Thymus (tissue), 11 donors: ENCODE data around the gene KREMEN2. TPM values are rescaled to one million over a fixed set of nuclear protein-coding genes. Genes with fewer than 3 reads are reported as not detected.
"Not testable (repeated sequence)": the region's sequence is repeated elsewhere in the genome, so short reads cannot be mapped to it uniquely, and the experiment has no call there.

Experiments
- DNase-seq, 9 donors: peaks; one replicate each; pipeline ENCODE4 v3.0.0-alpha.2; 2013; ENCODE audit warnings: low spot score in 9 of 9, low read depth in 6 of 9, missing footprints in 1 of 9
- H3K27ac ChIP-seq, 2 donors: one replicate each; pipeline ENCODE4 v1.5.1; 2013; ENCODE audit warnings: control low read depth in 1 of 2, low read depth in 1 of 2, low read length in 1 of 2, mild to moderate bottlenecking in 1 of 2, moderate library complexity in 1 of 2
- H3K27me3 ChIP-seq, 2 donors: one replicate each; pipeline ENCODE4 v1.5.1; 2013; ENCODE audit warnings: low read length in 1 of 2; ENCODE audit not compliant: control insufficient read depth in 2 of 2, insufficient read depth in 1 of 2
- H3K36me3 ChIP-seq, 2 donors: one replicate each; pipeline ENCODE4 v1.5.1; 2013; ENCODE audit warnings: low read length in 1 of 2, mild to moderate bottlenecking in 1 of 2, moderate library complexity in 1 of 2; ENCODE audit not compliant: control insufficient read depth in 2 of 2, insufficient read depth in 2 of 2
- H3K4me1 ChIP-seq, 2 donors: one replicate each; pipeline ENCODE4 v1.5.1; 2013; ENCODE audit warnings: low read length in 2 of 2; ENCODE audit not compliant: control insufficient read depth in 2 of 2, insufficient read depth in 2 of 2
- H3K4me3 ChIP-seq, 2 donors: one replicate each; pipeline ENCODE4 v1.5.1; 2013; ENCODE audit warnings: low read length in 2 of 2, control low read depth in 1 of 2, mild to moderate bottlenecking in 1 of 2
- H3K9me3 ChIP-seq, 2 donors: one replicate each; pipeline ENCODE4 v1.5.1; 2013; ENCODE audit warnings: low read length in 1 of 2, mild to moderate bottlenecking in 1 of 2; ENCODE audit not compliant: control insufficient read depth in 2 of 2, insufficient read depth in 1 of 2
- WGBS: extraction: QIAGEN DNeasy Blood & Tissue Kit; methylation state at CpG from one replicate; pipeline ENCODE4 v1.1.7; 2013; 5-methylcytosine and 5-hydroxymethylcytosine counted together
- polyA plus RNA-seq: library from polyadenylated mRNA; stranded (reverse); fragments of 200-250 nt; gene quantifications from one replicate; pipeline ENCODE4 v1.2.3, GENCODE V29; 2013
- total RNA-seq: library from RNA; stranded (reverse); fragments of 120-200 nt; gene quantifications from one replicate; pipeline ENCODE4 v1.2.4, GENCODE V29; 2013
- donor health status: healthy.

Gene KREMEN2
- total and polyA plus RNA-seq, 2 donors: 3.1 to 18.2 TPM

DNA sequence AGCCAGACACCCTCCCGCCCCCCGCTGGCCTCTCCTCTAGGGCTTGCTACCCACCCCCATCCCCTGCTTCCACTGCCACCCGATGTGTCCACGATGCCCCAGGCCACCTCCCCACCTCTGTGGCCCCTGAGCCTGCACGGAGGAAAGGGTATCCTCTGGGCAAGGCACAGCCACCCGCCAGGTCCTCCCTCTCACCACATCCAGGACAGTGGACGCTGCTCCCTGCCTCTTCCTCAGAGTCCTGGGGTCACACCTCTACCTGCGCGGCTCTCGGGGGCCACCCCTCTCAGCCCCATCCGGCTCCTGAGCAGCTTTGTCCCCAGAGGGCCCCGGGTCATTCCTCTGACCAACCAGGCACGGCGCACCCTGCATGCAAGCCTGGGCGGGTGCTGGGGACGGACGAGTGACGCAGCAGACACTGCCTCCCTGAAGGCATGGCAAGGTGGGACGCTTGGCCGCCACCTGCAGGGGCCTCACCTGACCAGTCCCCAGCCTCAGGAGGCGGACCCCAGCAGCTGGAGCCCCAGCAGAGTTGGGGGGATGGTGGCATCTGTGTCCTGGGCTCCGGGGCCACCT lies 27.6 kb upstream of the KREMEN2 start:
- Histone ChIP-seq H3K27me3 (no peaks in the 10 kb centered on the region), H3K27ac (no peak overlapping the region), H3K36me3 (peaks cover 48 to 56% of the 10 kb centered on the region in 2 donors), H3K4me1 (peaks cover 11 to 27% of the 10 kb centered on the region in 2 donors), H3K4me3 (no peak overlapping the region), H3K9me3 (no peaks in the 10 kb centered on the region)
- 96% methylated on average over 22 of the region's 22 CpGs for WGBS
- DNase-seq: no peak

DNA sequence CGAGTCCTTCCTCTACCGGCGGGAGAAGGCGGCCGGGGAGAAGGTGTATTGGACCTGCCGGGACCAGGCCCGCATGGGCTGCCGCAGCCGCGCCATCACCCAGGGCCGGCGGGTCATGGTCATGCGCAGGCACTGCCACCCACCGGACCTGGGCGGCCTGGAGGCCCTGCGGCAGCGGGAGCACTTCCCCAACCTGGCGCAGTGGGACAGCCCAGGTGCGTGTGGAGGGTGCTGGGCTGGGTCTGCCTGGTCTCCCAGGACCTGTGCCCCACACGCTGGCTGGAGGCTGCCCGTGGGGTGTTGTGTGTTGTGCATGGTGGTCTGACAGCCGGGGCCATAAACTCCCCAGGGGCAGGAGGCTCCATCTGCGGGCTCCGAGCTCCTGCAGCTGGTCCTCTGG lies 26.9 kb upstream of the KREMEN2 start:
- no peak for DNase-seq
- Histone ChIP-seq H3K4me3 (no peak overlapping the region), H3K4me1 (peaks cover 11 to 27% of the 10 kb centered on the region in 2 donors), H3K27ac (no peak overlapping the region), H3K36me3 (peaks cover 48 to 56% of the 10 kb centered on the region in 2 donors), H3K9me3 (no peaks in the 10 kb centered on the region), H3K27me3 (no peaks in the 10 kb centered on the region)
- WGBS: 98% methylated on average over 24 of the region's 24 CpGs

DNA sequence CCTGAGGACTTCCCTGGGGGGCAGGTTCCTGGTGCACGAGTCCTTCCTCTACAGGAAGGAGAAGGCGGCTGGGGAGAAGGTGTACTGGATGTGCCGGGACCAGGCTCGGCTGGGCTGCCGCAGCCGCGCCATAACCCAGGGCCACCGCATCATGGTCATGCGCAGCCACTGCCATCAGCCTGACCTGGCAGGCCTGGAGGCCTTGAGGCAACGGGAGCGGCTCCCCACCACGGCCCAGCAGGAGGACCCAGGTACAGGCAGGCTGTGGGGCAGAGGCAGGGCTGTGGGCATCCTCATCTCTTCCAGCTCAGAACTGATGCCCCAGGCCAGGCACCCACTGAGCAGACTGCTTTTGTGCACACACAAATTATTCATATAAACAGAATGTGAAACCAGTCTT lies 25.9 kb upstream of the KREMEN2 start:
- Histone ChIP-seq H3K9me3 (no peaks in the 10 kb centered on the region), H3K36me3 (peaks cover 52 to 55% of the 10 kb centered on the region in 2 donors), H3K4me1 (peaks cover 11 to 27% of the 10 kb centered on the region in 2 donors), H3K4me3 (no peak overlapping the region), H3K27ac (no peak overlapping the region), H3K27me3 (no peaks in the 10 kb centered on the region)
- DNase-seq: no peak
- WGBS: 97% methylated on average over 12 of the region's 12 CpGs

DNA sequence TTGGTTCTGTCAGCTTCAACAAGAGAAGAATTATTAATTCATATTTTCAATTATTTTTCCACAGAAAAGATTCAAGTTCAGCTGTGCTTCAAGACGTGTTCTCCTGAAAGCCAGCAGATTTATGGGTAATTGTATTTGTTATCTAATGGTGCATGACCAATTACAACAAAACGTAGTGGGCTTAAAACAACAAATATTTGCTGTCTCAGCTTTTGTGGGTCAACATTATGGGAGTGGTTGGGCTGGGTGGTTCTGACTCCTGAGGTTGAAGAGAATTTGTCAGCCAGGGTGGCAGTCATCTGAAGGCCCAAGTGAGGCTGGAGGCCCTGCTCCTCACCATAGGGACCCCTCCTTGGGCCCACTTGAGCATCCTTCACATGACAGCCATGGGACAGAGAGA lies 24.1 kb upstream of the KREMEN2 start:
- Histone ChIP-seq H3K9me3 (no peaks in the 10 kb centered on the region), H3K4me1 (peaks cover 7 to 16% of the 10 kb centered on the region in 2 donors), H3K36me3 (peaks cover 43 to 46% of the 10 kb centered on the region in 2 donors), H3K4me3 (no peak overlapping the region), H3K27me3 (no peaks in the 10 kb centered on the region), H3K27ac (no peak overlapping the region)
- WGBS: 94% methylated on average over 2 of the region's 2 CpGs
- no peak for DNase-seq

DNA sequence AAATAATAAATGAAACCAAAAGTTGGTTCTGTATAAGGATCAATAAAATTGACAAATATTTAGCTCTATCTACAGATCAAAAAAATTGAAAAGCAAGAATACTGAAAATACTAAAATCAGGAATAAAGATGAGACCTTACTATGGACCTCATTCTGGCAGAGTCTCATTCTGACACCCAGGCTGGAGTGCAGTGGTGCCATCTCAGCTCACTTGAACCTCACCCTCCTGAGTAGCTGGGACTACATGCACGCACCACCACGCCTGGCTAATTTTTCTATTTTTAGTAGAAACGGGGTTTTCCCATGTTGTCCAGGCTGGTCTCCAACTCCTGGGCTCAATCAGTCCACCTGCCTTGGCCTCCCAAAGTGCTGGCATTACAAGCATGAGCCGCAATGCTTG lies 22.0 kb upstream of the KREMEN2 start:
- H3K27ac ChIP-seq: no peak overlapping the region
- H3K9me3 ChIP-seq: no peaks in the 10 kb centered on the region
- WGBS: 95% methylated on average over 4 of the region's 4 CpGs
- no peak overlapping the region for H3K4me3 ChIP-seq
- peaks cover 36 to 37% of the 10 kb centered on the region in 2 donors for H3K36me3 ChIP-seq
- H3K4me1 ChIP-seq: no peaks in the 10 kb centered on the region
- H3K27me3 ChIP-seq: no peaks in the 10 kb centered on the region
- DNase-seq: no peak

DNA sequence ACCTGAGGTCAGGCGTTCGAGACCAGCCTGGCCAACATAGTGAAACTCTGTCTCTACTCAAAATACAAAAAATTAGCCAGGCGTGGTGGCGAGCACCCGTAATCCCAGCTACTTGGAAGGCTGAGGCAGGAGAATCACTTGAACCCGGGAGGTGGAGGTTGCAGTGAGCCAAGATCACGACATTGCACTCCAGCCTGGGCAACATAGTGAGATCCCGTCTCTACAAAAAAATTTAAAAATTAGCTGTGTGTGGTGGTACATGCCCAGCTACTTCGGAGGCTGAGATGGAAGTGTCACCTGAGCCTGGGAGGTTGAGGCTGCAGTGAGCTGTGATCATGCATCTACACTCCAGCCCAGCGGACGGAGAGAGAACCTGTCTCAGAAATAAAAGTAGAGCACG lies 20.4 kb upstream of the KREMEN2 start:
- H3K4me1 ChIP-seq, H3K27me3 ChIP-seq, H3K27ac ChIP-seq, H3K9me3 ChIP-seq, H3K4me3 ChIP-seq, DNase-seq: not testable (repeated sequence)
- WGBS: 93% methylated on average over 12 of the region's 12 CpGs
- peaks cover 24% of the 10 kb centered on the region in 2 donors for H3K36me3 ChIP-seq

DNA sequence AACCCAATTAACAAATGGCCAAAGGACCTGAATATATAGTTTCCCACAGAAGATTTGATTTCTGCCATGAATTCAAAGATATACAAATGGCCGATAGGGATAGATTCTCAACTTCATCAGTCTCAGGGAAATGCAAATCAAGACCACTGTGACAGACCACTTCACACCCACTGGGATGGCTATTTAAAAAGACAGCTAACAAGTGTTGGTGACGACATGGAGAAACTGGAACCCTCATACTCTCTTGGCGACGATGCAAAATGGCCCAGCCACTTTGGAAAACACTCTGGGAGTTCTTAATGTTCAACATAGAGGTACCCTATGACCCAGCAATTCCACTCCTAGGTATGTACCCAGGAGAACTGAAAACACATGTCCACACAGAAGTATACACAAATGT lies 17.4 kb upstream of the KREMEN2 start:
- Histone ChIP-seq H3K9me3 (no peaks in the 10 kb centered on the region), H3K27me3 (no peaks in the 10 kb centered on the region), H3K4me3 (no peak overlapping the region), H3K27ac (no peak overlapping the region), H3K36me3 (peaks cover 8 to 18% of the 10 kb centered on the region in 2 donors), H3K4me1 (no peaks in the 10 kb centered on the region)
- DNase-seq: no peak
- WGBS: 98% methylated on average over 4 of the region's 4 CpGs

DNA sequence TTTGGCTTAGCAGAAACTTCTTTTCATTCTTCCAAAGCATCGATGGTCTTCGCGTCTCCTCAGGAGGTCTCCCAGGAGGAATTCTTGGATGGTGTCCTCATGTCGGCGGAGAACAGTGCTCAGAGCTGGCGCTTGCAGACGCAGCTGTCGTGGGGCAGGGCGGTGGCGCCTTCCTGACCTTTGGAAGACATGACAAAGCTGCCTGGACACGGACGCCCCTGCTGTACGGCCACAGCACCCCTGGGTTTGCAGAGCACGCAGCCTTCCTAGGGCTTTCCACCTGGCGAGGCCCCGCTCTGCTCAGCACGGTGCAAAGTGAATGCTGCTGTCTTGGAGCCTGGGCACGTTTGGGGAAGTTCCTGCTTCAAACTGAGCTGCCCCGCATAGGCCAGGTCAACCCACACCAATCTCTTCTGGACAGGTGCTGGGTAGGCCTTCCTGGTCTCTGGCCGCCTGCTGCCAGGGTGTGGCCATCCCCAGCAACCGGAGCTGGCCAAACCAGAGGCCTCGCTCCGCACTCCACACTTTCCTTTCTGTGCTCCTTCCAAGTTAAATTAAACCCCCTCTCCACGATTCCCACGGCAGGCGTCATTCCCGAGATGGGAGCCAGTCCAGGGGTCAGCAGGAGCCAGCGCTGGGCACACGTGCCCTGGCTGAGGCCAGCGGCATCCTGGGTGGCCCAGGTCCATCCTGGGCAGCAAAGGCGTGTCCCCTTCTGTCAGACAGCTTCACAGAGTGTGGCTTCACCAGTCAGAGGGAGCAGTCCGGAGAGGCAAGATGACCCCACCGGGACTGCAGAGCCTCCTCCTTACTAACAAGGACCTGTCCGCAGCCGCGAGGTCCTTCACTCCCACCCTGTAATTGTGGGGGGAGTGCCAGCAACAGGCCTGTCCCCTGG lies 15.0 kb upstream of the KREMEN2 start:
- no peaks in the 10 kb centered on the region for H3K9me3 ChIP-seq
- 95% methylated on average over 36 of the region's 36 CpGs for WGBS
- no peaks in the 10 kb centered on the region for H3K27me3 ChIP-seq
- DNase-seq: no peak
- no peak overlapping the region for H3K4me3 ChIP-seq
- H3K27ac ChIP-seq: no peak overlapping the region
- H3K4me1 ChIP-seq: peaks cover 0 to 18% of the 10 kb centered on the region in 2 donors
- H3K36me3 ChIP-seq: peaks cover 3 to 9% of the 10 kb centered on the region in 2 donors

DNA sequence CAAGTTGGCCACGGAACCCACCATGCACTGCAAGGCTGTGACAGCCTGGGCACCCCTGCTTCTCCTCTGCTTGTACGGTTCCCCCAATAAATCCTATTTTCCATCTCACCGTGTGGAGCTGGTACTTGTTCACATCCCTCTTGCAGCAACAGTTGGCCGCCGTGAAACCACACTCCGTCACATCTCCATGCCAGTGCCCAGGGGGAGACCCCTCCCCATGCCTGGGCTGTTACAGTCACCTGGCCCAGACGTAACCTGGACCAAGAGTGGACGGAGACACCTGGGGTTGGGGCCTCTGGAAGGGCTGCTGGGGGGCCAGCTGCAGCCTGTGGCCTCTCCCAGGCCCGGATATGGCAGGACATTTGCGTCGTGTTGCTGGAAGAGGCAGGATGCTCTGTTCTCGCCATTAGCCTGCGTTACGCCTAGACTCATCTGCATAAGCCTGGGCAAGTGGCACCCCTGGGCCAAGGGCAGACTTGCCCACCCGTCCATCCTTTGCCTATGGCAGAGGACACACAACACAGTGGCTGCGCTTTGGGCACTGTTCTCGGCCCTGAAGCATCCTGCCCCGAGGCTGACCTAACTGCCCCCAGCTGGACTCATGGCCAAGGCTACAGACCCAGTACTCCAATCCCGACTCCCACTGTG lies 14.2 kb upstream of the KREMEN2 start:
- Histone ChIP-seq H3K27me3 (no peaks in the 10 kb centered on the region), H3K27ac (no peak overlapping the region), H3K9me3 (no peaks in the 10 kb centered on the region), H3K4me1 (peaks cover 0 to 25% of the 10 kb centered on the region in 2 donors), H3K4me3 (no peak overlapping the region), H3K36me3 (peaks cover 3 to 9% of the 10 kb centered on the region in 2 donors)
- DNase-seq: no peak
- WGBS: 98% methylated on average over 19 of the region's 19 CpGs
